Fibroblast of villous mesenchyme (primary cell): ENCODE results near the gene NDEL1. TPM values are rescaled to one million over a fixed set of nuclear protein-coding genes. Genes with fewer than 3 reads are reported as not detected.

Experiments
- DNase-seq: peaks from one replicate; pipeline ENCODE4 v3.0.0-alpha.2; 2010; ENCODE audit warnings: low read depth
- H3K4me3 ChIP-seq: 2 replicates; pipeline ENCODE4 v1.5.1; 2011; ENCODE audit warnings: low read depth, mild to moderate bottlenecking, low read length
- CTCF ChIP-seq: IDR thresholded peaks from 2 replicates; pipeline ENCODE4 v1.5.1; 2012; ENCODE audit warnings: low read depth, mild to moderate bottlenecking, low read length; ENCODE audit not compliant: insufficient read depth
- total RNA-seq: library from RNA; depleted of rRNA; stranded (reverse); fragments of >200 nt; gene quantifications from 2 replicates; pipeline ENCODE4 v1.2.3, GENCODE V29; 2012

The NDEL1 gene
- total RNA-seq, 1 donor = 87.7 TPM

- H3K4me3 ChIP-seq = no peak overlapping the region
- DNase-seq = no peak
- no peak for TF ChIP-seq CTCF
Observed at GRCh38 chr17:8500609-8501008, 64.9 kb downstream of the NDEL1 start.

- DNase-seq = no peak
- H3K4me3 ChIP-seq = no peak overlapping the region
- TF ChIP-seq CTCF = no peak
Observed at GRCh38 chr17:8502126-8502525, 66.4 kb downstream of the NDEL1 start.

- DNase-seq = no peak
- no peak for TF ChIP-seq CTCF
- H3K4me3 ChIP-seq = no peak overlapping the region
Observed at GRCh38 chr17:8503368-8503767, 67.7 kb downstream of the NDEL1 start.

GRCh38 chr17:8503807-8504206, 68.1 kb downstream of the NDEL1 start:
- no peak overlapping the region for H3K4me3 ChIP-seq
- no peak for TF ChIP-seq CTCF
- DNase-seq = no peak

GRCh38 chr17:8504460-8505207, 69.0 kb downstream of the NDEL1 start:
- no peak for DNase-seq
- TF ChIP-seq CTCF = no peak
- no peak overlapping the region for H3K4me3 ChIP-seq

- no peak for TF ChIP-seq CTCF
- H3K4me3 ChIP-seq = no peak overlapping the region
- no peak for DNase-seq
Observed at GRCh38 chr17:8506145-8506544, 70.5 kb downstream of the NDEL1 start.

- no peak overlapping the region for H3K4me3 ChIP-seq
- no peak for DNase-seq
- no peak for TF ChIP-seq CTCF
Observed at GRCh38 chr17:8514801-8515200, 79.1 kb downstream of the NDEL1 start.
